ENCODE measurements around the gene PIK3R5. TPM values are rescaled to one million over a fixed set of nuclear protein-coding genes. Genes with fewer than 3 reads are reported as not detected.
A peak's percentile ranks its signal among the peaks of the same experiment; 100 is the strongest.

The PIK3R5 gene
- total RNA-seq, 6 donors from 2014 or later = 22.3 to 175 (median 49.8) TPM

DNA sequence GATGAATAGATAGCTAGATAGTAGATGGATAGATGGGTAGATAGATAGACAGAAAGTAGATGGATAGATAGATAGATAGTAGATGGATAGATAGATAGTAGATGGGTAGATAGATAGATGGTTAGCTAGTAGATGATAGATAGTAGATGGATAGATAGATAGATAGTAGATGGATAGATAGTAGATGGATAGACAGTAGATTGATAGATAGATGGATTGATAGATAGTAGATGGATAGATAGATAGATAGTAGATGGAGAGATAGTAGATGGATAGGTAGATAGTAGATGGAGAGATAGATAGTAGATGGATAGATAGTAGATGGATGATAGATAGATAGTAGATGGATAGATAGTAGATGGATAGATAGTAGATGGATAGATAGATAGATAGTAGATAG, 40.4 kb downstream of the PIK3R5 start:
- peaks cover 6 to 22% (median 18%) of the 10 kb centered on the region in 4 donors for H3K9me3 ChIP-seq
- no peak for DNase-seq
- no peak for ATAC-seq (ENCODE audit: low FRiP score in 2 of 2)
- H3K4me1 ChIP-seq = no peaks in the 10 kb centered on the region
- H3K27ac ChIP-seq = no peak overlapping the region
- H3K27me3 ChIP-seq = no peaks in the 10 kb centered on the region
- H3K4me3 ChIP-seq = no peak overlapping the region
- no peaks in the 10 kb centered on the region for H3K36me3 ChIP-seq
- no peak for TF ChIP-seq POLR2AphosphoS5 (IDR thresholded peaks at IDR 0.05)
- TF ChIP-seq, protein P1, sequence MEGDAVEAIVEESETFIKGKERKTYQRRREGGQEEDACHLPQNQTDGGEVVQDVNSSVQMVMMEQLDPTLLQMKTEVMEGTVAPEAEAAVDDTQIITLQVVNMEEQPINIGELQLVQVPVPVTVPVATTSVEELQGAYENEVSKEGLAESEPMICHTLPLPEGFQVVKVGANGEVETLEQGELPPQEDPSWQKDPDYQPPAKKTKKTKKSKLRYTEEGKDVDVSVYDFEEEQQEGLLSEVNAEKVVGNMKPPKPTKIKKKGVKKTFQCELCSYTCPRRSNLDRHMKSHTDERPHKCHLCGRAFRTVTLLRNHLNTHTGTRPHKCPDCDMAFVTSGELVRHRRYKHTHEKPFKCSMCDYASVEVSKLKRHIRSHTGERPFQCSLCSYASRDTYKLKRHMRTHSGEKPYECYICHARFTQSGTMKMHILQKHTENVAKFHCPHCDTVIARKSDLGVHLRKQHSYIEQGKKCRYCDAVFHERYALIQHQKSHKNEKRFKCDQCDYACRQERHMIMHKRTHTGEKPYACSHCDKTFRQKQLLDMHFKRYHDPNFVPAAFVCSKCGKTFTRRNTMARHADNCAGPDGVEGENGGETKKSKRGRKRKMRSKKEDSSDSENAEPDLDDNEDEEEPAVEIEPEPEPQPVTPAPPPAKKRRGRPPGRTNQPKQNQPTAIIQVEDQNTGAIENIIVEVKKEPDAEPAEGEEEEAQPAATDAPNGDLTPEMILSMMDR (IDR thresholded peaks at IDR 0.05) = no peak
- TF ChIP-seq EP300 (IDR thresholded peaks at IDR 0.05) = no peak
- no peak for TF ChIP-seq POLR2A (IDR thresholded peaks at IDR 0.05)

DNA sequence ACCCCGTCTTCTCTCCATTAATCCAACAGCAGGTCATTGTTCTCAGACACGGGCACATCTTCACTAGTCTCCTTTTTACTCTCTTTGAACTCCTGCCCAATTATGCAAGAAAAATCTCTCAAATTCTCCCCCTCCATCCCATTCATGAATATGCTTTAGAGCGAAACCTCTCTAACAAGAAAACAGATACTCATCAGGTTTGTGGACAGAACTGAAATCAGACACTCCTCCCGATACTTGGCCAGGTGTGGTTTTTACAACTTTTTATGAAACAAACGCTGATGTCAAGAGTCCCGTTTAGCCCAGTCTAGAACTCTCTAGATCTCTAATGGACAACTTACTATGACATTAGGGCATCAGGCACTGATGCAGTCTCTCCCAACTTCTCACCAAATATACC, 40.9 kb downstream of the PIK3R5 start:
- H3K4me3 ChIP-seq = no peak overlapping the region
- ATAC-seq (ENCODE audit: low FRiP score in 2 of 2) = no peak

DNA sequence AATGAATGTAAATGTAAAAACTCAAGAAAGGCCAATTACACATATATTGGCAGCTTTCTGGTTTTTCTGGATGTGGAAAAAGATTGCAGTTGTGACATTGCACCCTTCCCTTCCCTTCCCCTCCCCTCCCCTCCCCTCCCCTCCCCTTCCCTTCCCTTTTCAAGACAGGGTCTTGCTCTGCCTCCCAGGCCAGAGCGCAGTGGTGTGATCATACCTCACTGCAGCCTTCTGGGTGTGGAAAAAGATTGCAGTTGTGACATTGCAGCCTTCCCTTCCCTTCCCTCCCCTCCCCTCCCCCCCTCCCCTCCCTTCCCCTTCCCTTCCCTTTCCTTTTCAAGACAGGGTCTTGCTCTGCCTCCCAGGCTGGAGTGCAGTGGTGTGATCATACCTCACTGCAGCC, 41.7 kb downstream of the PIK3R5 start:
- ATAC-seq (ENCODE audit: low FRiP score in 2 of 2) (peak in 1 of 2 donors; percentile 31), DNase-seq (no peak)
- no peaks in the 10 kb centered on the region for H3K36me3 ChIP-seq
- peaks cover 6 to 18% (median 13%) of the 10 kb centered on the region in 4 donors for H3K9me3 ChIP-seq
- peaks cover 0 to 2% (median 0%) of the 10 kb centered on the region in 4 donors for H3K4me1 ChIP-seq
- H3K4me3 ChIP-seq = no peak overlapping the region
- 75 to 88% methylated on average over 1 of the region's 1 CpG for WGBS, 2 donors
- no peaks in the 10 kb centered on the region for H3K27me3 ChIP-seq
- H3K27ac ChIP-seq = peak overlapping the region in 3 of 4 donors; percentile 64 to 83 (median 72)
- TF ChIP-seq, protein P1 (IDR thresholded peaks at IDR 0.05) = no peak
- no peak for TF ChIP-seq POLR2A (IDR thresholded peaks at IDR 0.05)
- no peak for TF ChIP-seq POLR2AphosphoS5 (IDR thresholded peaks at IDR 0.05)
- no peak for TF ChIP-seq EP300 (IDR thresholded peaks at IDR 0.05)

More for the DNA sequence above, 40.9 kb downstream of the PIK3R5 start:
- no peak for DNase-seq
- Histone ChIP-seq H3K27ac (peak overlapping the region in 1 of 4 donors; percentile 83), H3K36me3 (no peaks in the 10 kb centered on the region), H3K9me3 (peaks cover 6 to 22% (median 18%) of the 10 kb centered on the region in 4 donors), H3K4me1 (no peaks in the 10 kb centered on the region), H3K27me3 (no peaks in the 10 kb centered on the region)
- 73 to 78% methylated on average over 6 of the region's 6 CpGs for WGBS, 2 donors
- TF ChIP-seq, protein P1 (IDR thresholded peaks at IDR 0.05) = no peak
- TF ChIP-seq EP300 (IDR thresholded peaks at IDR 0.05) (no peak), POLR2AphosphoS5 (IDR thresholded peaks at IDR 0.05) (no peak), POLR2A (IDR thresholded peaks at IDR 0.05) (no peak)

DNA sequence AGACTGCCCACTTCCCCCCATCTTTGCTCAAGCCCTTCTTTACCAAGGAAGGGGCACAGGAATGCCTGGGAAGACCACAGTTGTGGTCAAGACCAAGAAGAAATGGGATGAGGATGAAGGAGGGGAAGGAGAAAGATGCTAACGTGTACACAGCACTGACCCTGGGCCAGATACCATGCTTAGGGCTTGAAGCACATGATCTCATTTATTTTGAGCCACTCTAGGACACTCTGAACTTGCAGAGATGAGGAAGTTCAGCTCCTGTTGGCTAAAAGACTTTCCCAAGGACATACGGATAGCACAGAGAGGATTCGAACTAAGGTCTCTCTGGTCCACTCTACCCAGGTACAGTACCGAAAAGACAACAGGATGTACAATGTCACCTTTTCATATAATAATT, 42.6 kb downstream of the PIK3R5 start:
- ATAC-seq (ENCODE audit: low FRiP score in 2 of 2) = peak in 1 of 2 donors; percentile 83
- 74 to 82% methylated on average over 4 of the region's 4 CpGs for WGBS, 2 donors
- H3K36me3 ChIP-seq = no peaks in the 10 kb centered on the region

More for the DNA sequence above, 42.6 kb downstream of the PIK3R5 start:
- TF ChIP-seq POLR2AphosphoS5 (IDR thresholded peaks at IDR 0.05) = no peak
- peak in 1 of 4 donors; percentile 39 for TF ChIP-seq EP300 (IDR thresholded peaks at IDR 0.05)
- TF ChIP-seq, protein P1 (IDR thresholded peaks at IDR 0.05) = no peak
- H3K4me1 ChIP-seq = peaks cover 0 to 2% (median 0%) of the 10 kb centered on the region in 4 donors
- peaks cover 6 to 11% (median 9%) of the 10 kb centered on the region in 4 donors for H3K9me3 ChIP-seq
- peak overlapping the region; percentile 64 to 83 (median 68) for H3K27ac ChIP-seq
- no peak overlapping the region for H3K4me3 ChIP-seq
- H3K27me3 ChIP-seq = no peaks in the 10 kb centered on the region
- DNase-seq = no peak
